8988T (cell line): ENCODE data around the gene TOM1L2.
A peak's percentile ranks its signal among the peaks of the same experiment; 100 is the strongest.

Source experiments
- DNase-seq: peaks from one replicate; pipeline ENCODE4 v3.0.0; 2011

TOM1L2 gene

DNA sequence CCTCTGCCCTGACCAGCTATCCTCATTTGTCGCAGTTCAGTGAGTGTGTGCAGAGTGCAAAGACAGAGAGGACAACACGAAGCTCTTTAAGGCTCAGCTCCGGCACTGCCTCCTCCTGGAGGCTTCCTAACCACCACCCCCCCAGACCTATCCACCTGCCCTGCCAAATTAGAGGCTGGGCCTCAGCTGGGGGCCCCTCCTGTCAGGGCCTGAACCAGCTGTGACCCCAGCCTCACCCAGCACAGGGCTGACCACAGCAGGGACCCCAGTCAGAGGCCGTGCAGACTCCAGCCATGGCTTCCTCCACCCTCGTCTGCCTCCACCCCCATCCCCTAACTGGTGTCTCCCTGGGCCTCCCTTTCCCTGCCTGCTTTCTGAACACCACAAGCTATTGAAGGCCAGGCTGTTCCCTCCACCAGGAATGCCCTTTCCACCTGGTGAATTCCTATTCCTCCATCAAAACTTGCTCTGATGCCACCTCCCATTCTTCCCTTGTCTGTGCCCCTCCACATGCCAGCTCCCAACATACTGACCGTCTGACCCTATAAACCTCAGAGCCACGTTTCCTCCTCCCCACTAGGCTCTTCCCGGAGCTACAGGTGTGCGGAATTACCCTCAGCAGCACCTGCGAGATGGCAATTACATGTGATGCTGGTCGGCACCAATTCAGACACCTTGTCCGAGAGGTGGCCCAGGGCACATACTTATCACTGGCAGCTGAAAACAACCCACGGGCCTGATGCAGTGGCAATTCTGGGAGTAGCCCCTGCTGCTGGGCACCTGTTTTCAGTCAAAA is 144.2 kb downstream of the TOM1L2 start:
- no peak for DNase-seq

- no peak for DNase-seq
Observed at GRCh38 chr17:17826942-17827785, 145.0 kb downstream of the TOM1L2 start.

DNA sequence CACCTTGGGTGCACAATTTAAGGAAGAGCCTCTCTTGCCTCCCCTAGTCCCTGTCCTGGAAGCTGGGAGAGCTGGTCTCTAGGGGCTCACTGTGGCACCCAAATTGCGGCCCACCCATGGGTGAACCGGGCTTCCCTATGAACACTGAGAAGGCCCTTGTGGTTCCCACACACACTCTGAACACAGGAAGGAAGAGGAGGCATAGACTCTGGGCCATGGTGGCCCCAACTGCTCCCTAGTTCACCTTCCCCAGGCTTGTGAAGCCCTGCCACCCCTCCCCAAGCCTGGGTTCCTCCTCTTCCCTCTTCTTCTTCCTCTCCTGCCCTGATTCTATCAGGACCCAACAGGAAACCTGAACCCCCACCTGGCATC is 145.9 kb downstream of the TOM1L2 start:
- DNase-seq, result no peak

DNA sequence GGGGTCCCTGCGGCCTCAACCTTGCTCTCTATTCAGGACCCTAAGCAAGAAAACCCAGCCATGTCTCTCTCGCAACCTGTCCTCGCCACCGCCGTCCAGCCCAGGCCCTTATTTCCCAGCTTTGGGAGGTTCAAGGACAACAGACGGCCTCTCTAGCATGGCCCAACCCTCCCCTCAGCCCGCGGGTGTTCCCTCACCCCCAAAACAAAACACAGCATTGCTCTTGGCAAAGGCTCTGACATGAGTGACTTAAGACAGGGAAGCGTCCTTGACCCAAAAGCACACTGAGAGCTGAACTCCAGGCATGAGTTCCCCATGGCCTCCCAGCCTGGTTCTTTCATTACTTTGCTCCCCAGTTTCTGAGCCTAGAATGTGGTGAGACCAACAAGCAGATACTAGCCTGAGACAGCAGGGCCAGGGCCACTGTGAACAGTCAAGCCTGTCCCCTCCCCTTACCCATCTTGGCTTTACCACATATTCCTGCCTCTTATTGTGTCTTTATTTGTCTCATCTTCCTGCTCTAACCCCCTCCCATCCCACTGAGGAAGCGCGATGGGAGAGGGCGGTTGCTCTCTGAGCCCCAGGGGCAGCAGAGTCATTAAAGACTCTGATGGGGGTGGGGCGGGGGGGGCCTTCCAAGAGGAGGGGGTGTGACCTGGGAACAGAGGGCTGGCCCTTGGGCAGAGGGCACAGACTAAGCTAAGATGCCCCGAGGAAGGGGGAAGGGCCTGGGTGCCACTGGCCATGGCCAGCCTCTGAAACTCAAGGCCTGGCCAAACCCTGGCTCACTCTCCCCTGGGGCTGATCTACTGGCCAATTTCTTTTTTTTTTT is 147.2 kb downstream of the TOM1L2 start:
- peak; percentile 28 for DNase-seq

- DNase-seq, result peak; percentile 46
Observed at GRCh38 chr17:17824119-17824782, 147.9 kb downstream of the TOM1L2 start.

DNA sequence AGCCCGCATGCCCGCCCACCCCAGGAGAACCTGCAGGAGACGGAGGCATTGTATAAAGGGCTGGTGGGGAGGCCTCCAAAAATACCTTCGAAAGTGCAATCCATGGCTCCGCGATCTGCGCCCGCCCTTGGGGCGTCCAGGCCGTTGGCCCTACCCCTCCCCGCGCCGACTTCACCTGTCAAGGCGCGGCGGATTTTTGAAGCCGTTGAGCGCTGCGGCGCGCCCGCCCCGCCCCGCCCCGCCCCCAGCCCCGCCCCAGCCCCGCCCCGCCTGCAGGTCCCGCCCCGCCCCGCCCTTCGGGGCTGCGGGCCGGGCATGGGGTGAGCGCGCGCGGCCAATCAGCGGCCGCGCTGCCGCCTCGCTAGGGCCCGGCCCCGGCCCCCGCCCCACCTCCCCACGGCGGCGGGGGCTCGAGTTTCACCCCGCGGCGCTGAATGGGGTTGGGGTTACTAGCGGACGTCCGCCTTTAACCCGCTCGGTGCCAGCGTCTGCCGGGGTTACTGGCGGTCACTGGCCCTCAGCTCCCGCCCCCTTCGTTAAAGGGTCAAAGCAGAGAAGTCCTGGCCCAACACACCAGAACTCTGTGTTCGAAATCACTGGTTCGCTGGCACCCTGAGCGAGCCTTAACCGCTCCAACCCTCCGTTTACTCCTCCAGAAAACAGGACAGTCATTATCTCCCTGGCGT is 148.6 kb downstream of the TOM1L2 start:
- peak; percentile 100 for DNase-seq

DNA sequence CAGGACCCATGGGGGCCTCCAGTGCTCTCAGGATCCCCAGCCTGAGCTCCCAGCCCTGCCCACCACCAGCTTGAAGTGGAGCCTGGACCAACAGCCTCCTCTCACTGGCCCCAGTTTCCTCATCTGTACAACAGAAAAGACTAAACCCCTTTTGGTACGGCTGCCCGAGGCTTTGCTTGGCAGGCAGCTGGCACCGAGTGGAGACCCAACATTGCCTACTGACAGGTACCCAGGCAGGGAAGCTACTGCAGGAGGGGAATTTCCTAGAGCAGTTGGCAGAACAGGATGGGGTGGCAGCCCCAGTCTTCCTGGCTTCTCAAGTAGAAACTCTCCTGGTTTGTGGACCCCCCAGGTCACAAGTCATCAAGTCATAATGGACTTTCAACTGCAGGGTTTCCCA is 149.6 kb downstream of the TOM1L2 start:
- DNase-seq, result no peak

DNA sequence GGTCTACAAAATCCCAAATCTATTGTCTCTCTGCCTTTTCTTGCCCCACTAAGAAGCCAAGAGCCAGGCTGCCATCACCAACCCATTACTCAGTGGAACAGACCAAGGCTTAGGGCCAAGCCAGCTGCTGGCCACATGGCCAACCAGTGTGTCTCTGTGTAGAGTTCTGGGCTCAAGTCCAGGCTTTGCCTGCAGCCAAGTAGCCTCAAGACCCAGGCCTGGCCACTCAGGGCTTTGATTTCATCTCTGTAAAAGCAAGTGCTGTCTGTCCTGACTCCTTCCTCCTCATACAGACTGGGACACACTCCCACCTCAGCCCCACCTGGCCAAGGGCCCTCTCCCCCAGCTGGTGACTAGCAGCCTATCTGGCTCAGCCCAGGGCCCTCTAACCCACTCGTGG is 150.0 kb downstream of the TOM1L2 start:
- DNase-seq, result no peak

- no peak for DNase-seq
Observed at GRCh38 chr17:17820463-17821158, 151.6 kb downstream of the TOM1L2 start.

- no peak for DNase-seq
Observed at GRCh38 chr17:17820046-17820445, 152.2 kb downstream of the TOM1L2 start.

DNA sequence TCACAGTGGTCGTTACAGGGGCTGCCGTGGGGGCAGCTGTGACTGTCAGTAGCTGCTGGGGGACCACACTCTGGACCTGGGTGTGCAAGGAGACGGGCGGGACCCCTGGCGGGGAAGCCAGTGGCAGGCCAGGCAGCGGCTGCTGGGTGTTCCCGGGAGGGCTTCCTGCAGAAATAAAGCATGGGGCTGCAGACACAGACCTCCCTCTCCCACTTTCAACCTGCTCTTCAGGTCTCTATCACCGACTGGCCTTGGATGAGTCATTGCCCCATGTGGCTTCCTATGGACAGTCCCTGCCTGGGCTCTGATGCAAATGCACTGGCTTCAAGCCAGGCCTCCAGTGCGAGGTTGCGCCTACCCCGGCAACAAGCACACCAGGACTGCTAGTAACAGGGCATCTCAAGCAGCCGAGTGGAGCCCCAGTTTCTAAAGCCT is 152.6 kb downstream of the TOM1L2 start:
- peak; percentile 78 for DNase-seq

GRCh38 chr17:17819111-17819510 is 153.1 kb downstream of the TOM1L2 start:
- no peak for DNase-seq

DNA sequence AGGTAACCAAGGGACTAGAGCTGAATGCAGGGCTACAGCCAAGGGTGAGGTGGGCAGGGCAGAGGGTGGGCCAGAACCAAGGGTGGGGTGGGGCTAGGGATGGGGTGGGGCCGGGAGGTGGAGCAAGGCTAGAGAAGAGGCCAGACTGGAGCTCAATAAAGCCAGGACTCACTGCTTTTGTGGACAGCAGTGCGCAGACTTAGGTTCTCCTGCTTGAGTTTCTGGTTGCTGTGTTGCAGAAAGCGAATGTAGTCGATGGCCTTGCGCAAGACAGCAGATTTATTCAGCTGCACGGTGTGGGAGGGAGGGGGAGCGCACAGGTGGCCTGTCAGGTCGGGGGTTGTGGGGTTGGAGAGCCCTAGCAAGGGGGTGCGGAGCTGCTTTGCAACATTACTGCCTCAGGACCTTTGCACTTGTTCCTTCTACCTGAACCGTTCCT is 154.1 kb downstream of the TOM1L2 start:
- DNase-seq, result peak; percentile 95

- no peak for DNase-seq
Observed at GRCh38 chr17:17817552-17817947, 154.7 kb downstream of the TOM1L2 start.

DNA sequence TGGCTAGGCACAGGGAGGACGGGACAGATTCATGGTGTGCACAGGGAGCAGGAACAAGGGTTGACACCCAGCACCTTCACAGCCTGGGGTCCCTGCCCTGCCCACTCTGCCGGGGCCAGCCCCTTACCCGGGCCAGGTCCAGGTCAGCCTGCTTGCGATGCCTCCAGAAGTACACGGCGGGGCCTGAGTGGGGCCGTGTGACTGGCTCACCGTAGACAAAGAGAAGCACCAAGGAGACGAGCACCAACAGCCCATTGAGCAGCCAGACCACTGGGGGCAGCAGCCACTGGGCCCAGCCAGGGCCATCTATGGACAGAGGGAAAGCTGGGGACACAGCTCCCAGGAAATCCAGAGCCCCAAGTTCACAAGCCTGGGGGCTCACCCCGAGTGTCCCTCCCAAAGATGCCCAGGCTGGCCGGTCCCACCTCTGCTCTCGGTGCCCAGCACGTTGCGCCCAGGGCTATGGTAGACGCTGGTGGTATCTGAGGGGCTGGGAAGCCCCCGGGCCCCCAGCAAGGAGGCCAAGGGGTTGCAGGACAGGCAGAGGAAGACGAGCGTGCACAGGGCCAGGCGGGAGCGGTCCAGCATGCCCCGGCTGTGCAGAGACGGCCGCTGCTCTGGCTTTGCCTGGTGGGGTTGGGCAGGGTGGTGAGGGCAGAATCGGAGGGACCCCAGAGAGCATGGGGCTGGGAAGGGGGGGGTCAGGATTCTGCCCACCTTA is 155.2 kb downstream of the TOM1L2 start:
- no peak for DNase-seq

DNA sequence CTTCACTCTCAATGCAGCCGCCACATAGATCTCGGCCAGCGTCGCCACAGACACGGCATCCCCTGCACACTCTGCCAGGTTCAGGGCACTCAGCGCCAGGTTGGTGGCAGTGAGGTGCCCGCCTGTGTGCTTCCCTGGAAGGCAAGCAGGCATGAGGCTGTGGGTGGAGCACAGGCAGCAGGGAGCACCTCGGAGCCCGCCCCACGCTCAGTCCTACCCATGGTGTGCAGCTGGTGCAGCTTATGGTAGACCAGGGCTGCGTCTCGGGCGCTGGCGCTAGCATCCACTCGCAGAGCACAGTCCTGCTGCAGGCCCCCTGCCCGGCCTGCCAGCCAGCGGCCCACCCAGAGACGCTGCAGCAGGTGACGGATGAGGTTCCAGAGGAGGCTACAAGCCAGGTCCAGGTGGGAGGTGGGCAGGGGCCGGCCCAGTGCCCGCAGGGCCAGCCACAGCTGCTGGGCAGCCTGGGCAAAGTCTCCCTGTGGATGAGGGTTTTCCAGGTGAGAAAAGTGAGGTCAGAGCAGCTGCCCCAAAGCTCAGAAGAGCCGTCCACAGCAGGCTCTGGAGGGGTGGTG is 155.9 kb downstream of the TOM1L2 start:
- no peak for DNase-seq

GRCh38 chr17:17815436-17816200 is 156.6 kb downstream of the TOM1L2 start:
- no peak for DNase-seq

DNA sequence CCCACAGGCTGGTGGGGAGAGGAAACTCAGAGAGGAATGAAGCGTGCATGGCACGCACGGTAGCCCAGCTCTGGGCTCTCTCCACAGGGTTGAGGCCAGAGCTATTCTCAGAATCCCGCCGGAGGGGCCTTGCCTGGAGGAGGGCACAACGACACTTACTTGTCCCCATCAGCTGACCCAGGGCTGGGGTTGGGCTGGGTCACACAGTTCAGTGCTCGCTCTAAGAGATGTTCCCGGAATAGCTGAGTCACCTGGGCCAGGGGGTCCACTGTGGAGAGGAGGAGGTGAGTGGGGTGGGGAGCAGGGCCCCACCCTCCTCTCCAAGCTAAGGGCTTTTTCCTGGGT is 157.2 kb downstream of the TOM1L2 start:
- no peak for DNase-seq
